ENCODE results near the gene SLC26A3.
"Not testable (repeated sequence)": the region's sequence is repeated elsewhere in the genome, so short reads cannot be mapped to it uniquely, and the experiment has no call there.

Gene SLC26A3

GRCh38 chr7:107803009-107803610 lies at the start of gene SLC26A3:
TSS of gene SLC26A3 (minus strand) at chr7:107803223. CDS start at chr7:107794509, 8,714 bp downstream.
- DNase-seq = no peak

DNA sequence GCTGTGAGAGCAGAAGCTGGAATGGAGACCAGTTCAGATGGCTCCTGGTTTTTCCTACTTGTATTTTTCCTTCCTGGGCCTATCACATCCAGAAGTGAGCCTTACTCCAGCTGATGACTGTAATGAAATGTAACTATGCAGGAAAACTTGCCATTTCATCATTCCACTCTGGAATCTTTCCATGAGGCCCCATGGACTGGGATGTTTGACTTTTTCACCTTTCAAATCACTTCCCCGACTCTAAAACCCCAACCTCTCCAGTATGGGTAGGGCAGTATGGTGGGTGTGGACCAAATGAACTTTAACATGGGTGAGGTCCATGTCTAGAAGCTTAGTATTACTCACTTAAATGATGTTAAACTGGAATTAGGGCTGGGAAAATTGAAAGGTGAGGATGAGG lies 47.6 kb upstream of the SLC26A3 start:
- no peak for DNase-seq

- DNase-seq = no peak
Measured at GRCh38 chr7:107850216-107850615, 47.2 kb upstream of the SLC26A3 start.

- not testable (repeated sequence) for DNase-seq
Measured at GRCh38 chr7:107848211-107848610, 45.2 kb upstream of the SLC26A3 start.

GRCh38 chr7:107847836-107848175 lies 44.8 kb upstream of the SLC26A3 start:
- not testable (repeated sequence) for DNase-seq

- no peak for DNase-seq
Measured at GRCh38 chr7:107847168-107847835, 44.3 kb upstream of the SLC26A3 start.

- no peak for DNase-seq
Measured at GRCh38 chr7:107846324-107846723, 43.3 kb upstream of the SLC26A3 start.

GRCh38 chr7:107843184-107843583 lies 40.2 kb upstream of the SLC26A3 start:
- DNase-seq = no peak

DNA sequence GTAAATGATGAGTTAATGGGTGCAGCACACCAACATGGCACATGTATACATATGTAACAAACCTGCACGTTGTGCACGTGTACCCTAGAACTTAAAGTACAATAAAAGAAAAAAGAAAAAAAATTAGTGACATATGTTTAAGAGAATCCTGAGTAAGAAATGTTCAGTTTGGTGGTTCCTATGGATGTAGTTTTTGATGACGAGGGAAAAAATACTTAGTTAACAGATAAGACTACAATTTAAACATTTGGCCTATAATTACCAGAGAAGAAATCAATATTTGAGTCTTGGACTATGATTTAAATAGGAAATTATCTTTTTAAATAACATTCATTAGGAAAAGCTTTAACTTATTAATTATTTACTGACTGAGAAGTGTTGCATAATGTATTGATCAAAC lies 39.2 kb upstream of the SLC26A3 start:
- no peak for DNase-seq

- DNase-seq = no peak
Measured at GRCh38 chr7:107838816-107839565, 36.0 kb upstream of the SLC26A3 start.

DNA sequence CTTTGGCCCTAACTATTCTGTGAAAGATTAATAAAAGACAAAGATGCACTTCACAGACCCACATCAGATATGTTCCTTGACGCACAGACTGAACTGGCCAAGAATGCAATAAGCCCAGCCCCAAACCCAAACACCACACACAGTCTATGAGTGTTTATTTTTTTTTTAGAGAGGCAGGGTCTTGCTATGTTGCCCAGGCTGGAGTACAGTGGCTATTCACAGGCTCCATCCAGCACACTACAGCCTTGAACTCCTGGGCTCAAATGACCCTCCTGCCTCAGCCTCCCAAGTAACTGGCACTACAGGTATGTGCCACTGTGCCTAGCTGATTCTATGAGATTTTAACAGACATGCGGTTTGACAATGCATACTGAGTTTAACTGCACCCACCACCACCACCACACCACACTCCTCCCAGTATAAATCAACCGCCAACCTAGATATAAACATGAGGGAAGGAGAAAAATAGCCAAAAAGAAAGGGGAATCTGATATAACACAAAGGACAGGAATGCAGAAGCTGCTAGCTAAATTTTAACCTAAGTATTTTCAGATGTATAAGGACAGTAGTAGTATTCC lies 35.1 kb upstream of the SLC26A3 start:
- DNase-seq = no peak

- no peak for DNase-seq
Measured at GRCh38 chr7:107837145-107837512, 34.1 kb upstream of the SLC26A3 start.

- no peak for DNase-seq
Measured at GRCh38 chr7:107836237-107837144, 33.5 kb upstream of the SLC26A3 start.

GRCh38 chr7:107834401-107834800 lies 31.4 kb upstream of the SLC26A3 start:
- DNase-seq = no peak

- DNase-seq = no peak
Measured at GRCh38 chr7:107833684-107834106, 30.7 kb upstream of the SLC26A3 start.

DNA sequence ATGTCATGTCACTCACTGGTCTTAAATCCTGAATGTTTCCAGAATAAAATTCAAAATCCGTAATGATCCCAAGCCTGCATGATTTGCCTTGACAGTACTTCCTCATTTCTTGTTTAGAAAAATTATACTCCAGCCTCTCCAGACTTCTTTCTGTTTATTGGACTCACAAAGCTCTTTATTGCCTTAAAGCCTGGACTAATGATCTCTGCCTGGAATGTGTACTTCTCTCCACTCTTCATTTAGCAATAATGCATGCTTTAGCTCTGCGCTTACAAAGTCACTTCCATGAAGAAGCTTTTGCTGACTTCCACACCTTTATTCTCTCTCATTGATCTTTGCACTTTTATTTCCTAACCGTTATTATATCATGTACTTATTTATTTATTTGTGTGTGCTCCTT lies 27.4 kb upstream of the SLC26A3 start:
- DNase-seq = no peak

DNA sequence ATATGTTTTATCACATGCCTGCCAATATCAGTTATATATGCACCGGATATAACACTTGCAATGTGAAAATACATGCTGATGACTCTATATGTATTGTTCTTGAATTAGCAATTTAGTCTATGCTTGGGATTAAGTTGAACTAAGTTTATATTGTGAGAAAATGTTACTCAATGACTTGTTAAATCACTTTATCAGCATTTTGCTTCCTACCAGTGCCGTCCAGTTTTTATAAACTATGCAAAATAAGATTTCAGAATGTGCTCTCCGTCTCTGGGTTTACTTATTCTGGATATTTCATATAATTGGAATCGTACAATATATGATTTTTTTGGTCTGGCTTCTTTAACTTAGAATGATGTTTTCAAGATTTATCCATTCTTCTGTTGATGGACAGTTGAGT lies 25.5 kb upstream of the SLC26A3 start:
- no peak for DNase-seq

GRCh38 chr7:107827501-107827900 lies 24.5 kb upstream of the SLC26A3 start:
- DNase-seq = no peak

- DNase-seq = no peak
Measured at GRCh38 chr7:107826451-107826850, 23.4 kb upstream of the SLC26A3 start.

- no peak for DNase-seq
Measured at GRCh38 chr7:107824858-107825257, 21.8 kb upstream of the SLC26A3 start.

GRCh38 chr7:107818622-107819021 lies 15.6 kb upstream of the SLC26A3 start:
- no peak for DNase-seq

GRCh38 chr7:107816011-107816566 lies 13.1 kb upstream of the SLC26A3 start:
- DNase-seq = no peak

Measured in right hindlimb (tissue), 1 donor.